Measurements from ENCODE around the gene ACTL9.

DNA sequence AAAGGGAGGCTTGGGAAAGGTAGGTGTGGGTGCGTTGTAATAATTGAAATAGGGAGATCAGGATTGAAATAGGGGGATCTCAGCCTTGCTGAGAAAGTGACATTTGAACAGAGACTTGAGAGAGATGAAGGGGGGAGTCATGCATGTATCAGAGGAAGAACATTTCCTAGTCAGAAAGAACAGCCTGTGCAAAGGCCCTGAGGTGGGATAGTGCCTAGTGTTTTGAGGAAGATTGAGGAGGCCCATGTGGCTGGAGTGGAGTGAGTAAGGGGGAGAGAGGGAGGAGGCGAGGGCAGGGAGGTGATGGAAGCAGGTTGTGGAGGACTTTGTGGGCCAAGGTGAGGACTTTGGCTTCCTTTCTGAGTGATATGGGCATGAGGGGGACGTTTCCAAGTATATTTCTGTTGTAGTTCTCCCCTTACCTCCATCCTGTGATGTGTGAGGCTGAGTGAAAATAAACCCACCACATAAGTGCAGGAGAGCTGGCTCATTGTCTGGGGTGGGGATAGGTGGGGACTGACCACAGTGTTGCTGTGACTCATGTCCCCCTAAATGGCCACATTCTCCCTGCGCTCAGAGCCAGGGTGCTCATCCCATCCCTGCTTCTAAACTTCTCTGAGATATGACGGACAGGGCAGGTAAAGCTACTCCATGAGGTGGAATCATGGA, 17.8 kb downstream of the ACTL9 start:
- no peak for TF ChIP-seq GATA2 (IDR thresholded peaks at IDR 0.05; ENCODE audit: low read depth, low read length)
- TF ChIP-seq GATA3 (IDR thresholded peaks at IDR 0.05; ENCODE audit: low read depth, low read length), result no peak
